NCI-H526 (cell line): Measurements from ENCODE around the gene DISC1.
"Not testable (repeated sequence)": the region's sequence is repeated elsewhere in the genome, so short reads cannot be mapped to it uniquely, and the experiment has no call there.

ENCODE experiments used
- DNase-seq, 2 experiments: peaks; one replicate each; lab custom pipeline; 2025; lab: John Stamatoyannopoulos, UW

Gene DISC1

GRCh38 chr1:231959225-231959884, 332.8 kb downstream of the DISC1 start:
- DNase-seq = no peak

GRCh38 chr1:231961801-231962200, 335.2 kb downstream of the DISC1 start:
- not testable (repeated sequence) for DNase-seq

- no peak for DNase-seq
Measured at GRCh38 chr1:231962636-231963035, 336.0 kb downstream of the DISC1 start.

- no peak for DNase-seq
Measured at GRCh38 chr1:231964241-231964640, 337.7 kb downstream of the DISC1 start.

GRCh38 chr1:231964961-231965360, 338.4 kb downstream of the DISC1 start:
- no peak for DNase-seq

GRCh38 chr1:231965615-231966014, 339.0 kb downstream of the DISC1 start:
- DNase-seq = no peak

GRCh38 chr1:231966983-231967382, 340.4 kb downstream of the DISC1 start:
- DNase-seq = no peak

- no peak for DNase-seq
Measured at GRCh38 chr1:231969076-231969475, 342.5 kb downstream of the DISC1 start.

GRCh38 chr1:231969761-231970160, 343.2 kb downstream of the DISC1 start:
- DNase-seq = not testable (repeated sequence)

GRCh38 chr1:231970684-231971083, 344.1 kb downstream of the DISC1 start:
- no peak for DNase-seq

GRCh38 chr1:231971397-231972110, 345.0 kb downstream of the DISC1 start:
- no peak for DNase-seq

- DNase-seq = peak in 1 of 2 experiments; percentile 14
Measured at GRCh38 chr1:231972111-231972445, 345.5 kb downstream of the DISC1 start.

- DNase-seq = no peak
Measured at GRCh38 chr1:231973830-231974229, 347.2 kb downstream of the DISC1 start.

GRCh38 chr1:231976231-231976630, 349.6 kb downstream of the DISC1 start:
- no peak for DNase-seq

GRCh38 chr1:231981675-231982074, 355.1 kb downstream of the DISC1 start:
- DNase-seq = no peak

- no peak for DNase-seq
Measured at GRCh38 chr1:231982871-231983587, 356.4 kb downstream of the DISC1 start.

GRCh38 chr1:231983588-231984193, 357.1 kb downstream of the DISC1 start:
- no peak for DNase-seq

GRCh38 chr1:231985296-231986023, 358.9 kb downstream of the DISC1 start:
- DNase-seq = no peak

- peak; percentile 6 to 13 for DNase-seq
Measured at GRCh38 chr1:231986631-231987336, 360.2 kb downstream of the DISC1 start.

GRCh38 chr1:231990388-231990787, 363.8 kb downstream of the DISC1 start:
- no peak for DNase-seq

GRCh38 chr1:231991231-231991630, 364.6 kb downstream of the DISC1 start:
- no peak for DNase-seq
